Measurements from ENCODE around the gene NANS.

DNA sequence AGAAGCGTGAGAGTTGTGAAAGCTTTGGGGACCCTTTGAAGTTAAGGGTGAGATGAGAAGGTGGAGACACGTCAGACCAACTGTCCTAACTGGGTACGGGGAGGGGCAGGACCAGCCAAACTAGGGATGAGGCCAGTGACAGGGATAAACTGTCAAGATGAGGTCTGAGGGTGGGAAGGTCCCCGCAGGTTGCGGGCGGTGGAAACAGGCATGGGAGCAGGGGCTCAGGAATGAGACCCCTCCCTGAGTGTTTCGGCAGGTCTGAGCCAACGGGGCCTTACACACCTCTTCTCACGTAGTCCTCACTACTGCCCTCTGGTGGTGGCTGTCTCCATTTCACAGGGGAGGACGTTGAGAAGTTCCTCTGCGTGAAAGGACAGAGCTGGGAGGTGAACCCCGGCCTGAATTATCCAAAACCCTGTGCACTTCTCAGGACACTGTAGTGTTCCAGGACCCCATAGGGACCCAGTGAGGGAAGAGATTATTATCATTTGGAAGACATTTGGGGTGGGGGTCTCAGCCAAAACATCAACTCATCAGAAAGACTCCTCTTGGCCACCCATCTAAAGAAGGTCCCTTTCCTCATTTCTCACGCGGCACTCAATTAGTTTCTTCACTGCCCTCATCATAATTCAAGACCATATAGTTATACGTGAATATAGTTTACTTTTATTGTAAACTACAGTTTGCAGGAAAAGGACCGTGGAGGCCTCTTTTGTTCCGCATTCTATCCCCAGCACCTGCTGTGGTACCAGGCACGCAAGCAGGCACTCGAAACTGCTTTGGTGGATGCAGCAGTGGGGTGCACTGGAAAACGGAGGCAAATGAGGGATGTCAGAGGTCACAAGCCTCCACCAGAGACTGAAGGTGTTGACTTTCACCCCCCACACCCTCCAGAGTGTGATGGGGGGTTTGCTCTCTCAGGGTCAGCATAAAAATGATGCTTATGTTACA lies 21.7 kb upstream of the NANS start:
- TF ChIP-seq CTCF (optimal IDR thresholded peaks at IDR 0.05 in 1 of 3, IDR thresholded peaks at IDR 0.05 in 1 of 3, conservative IDR thresholded peaks at IDR 0.05 in 1 of 3; ENCODE audit: extremely low read depth in 1 of 3, insufficient read depth in 2 of 3, low read length in 3 of 3) (peak; percentile 85 to 87 (median 86)), EZH2 (IDR thresholded peaks at IDR 0.05; ENCODE audit: low read length) (no peak)
